Measurements from ENCODE around the gene CXCR1.

DNA sequence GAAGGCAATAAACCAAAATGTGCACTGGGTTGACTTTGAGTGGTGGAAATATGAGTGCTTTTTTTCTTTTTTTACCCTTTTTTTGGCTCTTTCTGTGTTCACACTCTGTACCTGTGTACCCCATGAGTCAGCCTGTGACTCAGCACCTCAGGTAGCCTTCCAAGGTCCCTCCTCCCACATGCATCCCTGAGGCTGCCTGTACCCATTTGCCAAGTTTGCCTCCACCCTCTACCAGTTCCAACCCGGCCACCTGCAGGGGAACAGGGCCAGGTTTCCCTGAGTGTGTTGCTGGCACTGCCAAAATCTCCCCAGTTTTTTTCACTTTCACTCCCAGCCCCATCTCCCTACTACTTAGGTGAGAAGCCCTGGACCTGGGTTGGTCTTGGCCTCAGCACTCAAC lies 14.0 kb downstream of the CXCR1 start:
- TF ChIP-seq, protein P1, sequence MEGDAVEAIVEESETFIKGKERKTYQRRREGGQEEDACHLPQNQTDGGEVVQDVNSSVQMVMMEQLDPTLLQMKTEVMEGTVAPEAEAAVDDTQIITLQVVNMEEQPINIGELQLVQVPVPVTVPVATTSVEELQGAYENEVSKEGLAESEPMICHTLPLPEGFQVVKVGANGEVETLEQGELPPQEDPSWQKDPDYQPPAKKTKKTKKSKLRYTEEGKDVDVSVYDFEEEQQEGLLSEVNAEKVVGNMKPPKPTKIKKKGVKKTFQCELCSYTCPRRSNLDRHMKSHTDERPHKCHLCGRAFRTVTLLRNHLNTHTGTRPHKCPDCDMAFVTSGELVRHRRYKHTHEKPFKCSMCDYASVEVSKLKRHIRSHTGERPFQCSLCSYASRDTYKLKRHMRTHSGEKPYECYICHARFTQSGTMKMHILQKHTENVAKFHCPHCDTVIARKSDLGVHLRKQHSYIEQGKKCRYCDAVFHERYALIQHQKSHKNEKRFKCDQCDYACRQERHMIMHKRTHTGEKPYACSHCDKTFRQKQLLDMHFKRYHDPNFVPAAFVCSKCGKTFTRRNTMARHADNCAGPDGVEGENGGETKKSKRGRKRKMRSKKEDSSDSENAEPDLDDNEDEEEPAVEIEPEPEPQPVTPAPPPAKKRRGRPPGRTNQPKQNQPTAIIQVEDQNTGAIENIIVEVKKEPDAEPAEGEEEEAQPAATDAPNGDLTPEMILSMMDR (IDR thresholded peaks at IDR 0.05), result no peak
- no peak for TF ChIP-seq EZH2 (IDR thresholded peaks at IDR 0.05)
- no peak for TF ChIP-seq EZH2phosphoT487 (IDR thresholded peaks at IDR 0.05)

Measured in neural progenitor cell (in vitro differentiated cells).